Naive thymus-derived CD4-positive, alpha-beta T cell (primary cell): ENCODE data around the gene CYGB. TPM values are rescaled to one million over a fixed set of nuclear protein-coding genes. Genes with fewer than 3 reads are reported as not detected.

ENCODE experiments used
- ATAC-seq: fragments of 150-1000 bp; cut with Tn5 transposase; 2 replicates; pipeline ENCODE4 v1.10.0; 2021; ENCODE audit warnings: mild to moderate bottlenecking, moderate library complexity
- CTCF ChIA-PET: fragments of 350-600 bp; sonication (Branson Sonifier 250); formaldehyde crosslinking; loops from one replicate; lab custom pipeline; 2021; ENCODE audit warnings: antibody characterized with exemption; lab: Charles Lee
- POLR2A ChIA-PET: fragments of 350-600 bp; sonication (Branson Sonifier 250); formaldehyde crosslinking; loops from one replicate; lab custom pipeline; 2021; ENCODE audit warnings: antibody characterized with exemption, inconsistent platforms; lab: Charles Lee
- DNase-seq, 9 donors: peaks; one replicate each; pipeline versions ENCODE4 v3.0.0 to v3.0.0-alpha.2; 2020 to 2022; ENCODE audit warnings: mixed read lengths in 1 of 9
- H3K27ac ChIP-seq: one replicate; pipeline ENCODE4 v1.7.0; 2013; ENCODE audit warnings: mild to moderate bottlenecking, low read depth, low read length, moderate library complexity
- H3K27me3 ChIP-seq, 2 donors: one replicate each; pipeline ENCODE4 v1.7.0; 2013; ENCODE audit warnings: low read length in 2 of 2, mild to moderate bottlenecking in 2 of 2, moderate library complexity in 2 of 2; ENCODE audit not compliant: control insufficient read depth in 2 of 2, insufficient read depth in 2 of 2
- H3K36me3 ChIP-seq, 3 experiments: 1 replicate in 2 of 3; 2 replicates in 1 of 3; pipeline ENCODE4 v1.7.0; 2013; ENCODE audit warnings: low read length in 3 of 3, mild to moderate bottlenecking in 3 of 3, moderate library complexity in 1 of 3; ENCODE audit not compliant: insufficient read depth in 3 of 3, control insufficient read depth in 2 of 3
- H3K4me1 ChIP-seq, 2 donors: one replicate each; pipeline ENCODE4 v1.7.0; 2013; ENCODE audit warnings: low read length in 2 of 2, mild to moderate bottlenecking in 2 of 2, moderate library complexity in 1 of 2; ENCODE audit not compliant: control insufficient read depth in 2 of 2, insufficient read depth in 2 of 2
- H3K4me3 ChIP-seq: 2 replicates; pipeline ENCODE4 v1.7.0; 2013; ENCODE audit warnings: mild to moderate bottlenecking, low read length
- H3K9me3 ChIP-seq, 3 experiments: 1 replicate in 2 of 3; 2 replicates in 1 of 3; pipeline ENCODE4 v1.7.0; 2013; ENCODE audit warnings: low read length in 3 of 3; ENCODE audit not compliant: control insufficient read depth in 2 of 3
- H3K27ac Mint-ChIP-seq, 9 donors: one replicate each; pipeline ENCODE4 v1.8.0; 2020 to 2022; ENCODE audit warnings: mixed read lengths in 9 of 9, mild to moderate bottlenecking in 8 of 9, moderate library complexity in 5 of 9, inconsistent platforms in 2 of 9
- H3K27me3 Mint-ChIP-seq, 5 donors: one replicate each; pipeline ENCODE4 v1.8.0; 2021 to 2022; ENCODE audit warnings: mixed read lengths in 5 of 5, mild to moderate bottlenecking in 1 of 5
- H3K36me3 Mint-ChIP-seq, 5 donors: one replicate each; pipeline ENCODE4 v1.8.0; 2020 to 2022; ENCODE audit warnings: mixed read lengths in 5 of 5, mild to moderate bottlenecking in 3 of 5, inconsistent platforms in 1 of 5
- H3K4me1 Mint-ChIP-seq, 7 donors: one replicate each; pipeline ENCODE4 v1.8.0; 2020 to 2022; ENCODE audit warnings: mixed read lengths in 7 of 7, mild to moderate bottlenecking in 3 of 7, inconsistent platforms in 1 of 7
- H3K4me3 Mint-ChIP-seq, 10 donors: one replicate each; pipeline ENCODE4 v1.8.0; 2020 to 2022; ENCODE audit warnings: mild to moderate bottlenecking in 10 of 10, mixed read lengths in 10 of 10, moderate library complexity in 6 of 10, inconsistent platforms in 2 of 10
- H3K9me3 Mint-ChIP-seq, 11 donors: one replicate each; pipeline ENCODE4 v1.8.0; 2020 to 2022; ENCODE audit warnings: mixed read lengths in 11 of 11, mild to moderate bottlenecking in 4 of 11, inconsistent platforms in 1 of 11, moderate library complexity in 1 of 11
- intact Hi-C, 2 donors: fragments of 100-400 bp; cut with micrococcal nuclease; formaldehyde crosslinking; loops; one replicate each; pipeline ENCODE4 v1.15.1; 2023
- polyA plus RNA-seq, 2 donors: library from polyadenylated mRNA; unstranded; fragments of 300-500 nt; fragmentation: Illumina TruSeq; gene quantifications; one replicate each; pipeline ENCODE4 v1.2.3, GENCODE V29; 2021
- total RNA-seq, 6 experiments: library from RNA in 5 of 6; stranded (reverse) in 5 of 6; gene quantifications; 1 replicate in 5 of 6; 2 replicates in 1 of 6; pipeline ENCODE4 v1.2.3 and lab custom pipeline; 2021 to 2026

The CYGB gene
- total and polyA plus RNA-seq, 7 experiments from 2014 or later, result 0.33 to 0.35 TPM; not detected in 5

DNA sequence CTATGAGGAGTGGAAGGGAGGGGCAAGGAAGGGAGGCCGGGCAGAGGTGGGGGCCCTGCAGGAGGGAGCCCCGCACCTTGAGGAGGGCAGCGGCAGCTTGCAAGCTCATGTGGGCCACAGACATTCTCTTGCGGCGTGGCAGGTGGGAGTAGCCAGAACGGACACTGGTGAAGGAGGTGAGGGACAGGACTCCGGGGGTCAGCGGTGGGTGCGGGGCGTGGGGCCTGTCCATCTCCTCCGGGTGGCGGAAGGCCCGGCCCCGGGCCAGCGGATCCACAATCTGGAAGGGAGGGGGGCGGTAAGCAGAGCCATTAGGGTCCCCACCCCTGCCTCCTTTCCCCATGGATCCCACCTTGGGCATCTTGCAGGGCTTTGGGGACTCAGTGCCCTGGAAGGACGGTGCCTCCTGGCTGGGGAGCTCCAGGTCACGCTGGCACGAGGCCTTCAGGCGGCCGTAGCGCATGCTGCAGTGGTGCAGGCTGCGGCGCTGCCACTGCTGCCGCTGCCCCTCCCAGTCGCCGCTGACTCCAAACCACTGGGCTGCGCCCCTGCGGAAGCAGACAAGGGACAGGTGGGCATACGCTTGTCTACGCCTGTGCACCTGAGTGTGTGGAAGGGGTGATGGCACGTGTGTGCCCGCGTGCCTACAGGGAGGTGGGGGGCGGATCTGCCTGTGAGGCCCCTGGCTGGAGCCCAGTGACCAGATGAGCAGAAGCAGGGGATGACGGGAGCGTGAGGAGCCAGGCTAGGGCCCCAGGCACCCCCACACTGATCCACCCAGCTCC lies 58.6 kb downstream of the CYGB start:
- Mint-ChIP-seq H3K4me1 (peaks cover 0 to 17% (median 0%) of the 10 kb centered on the region in 7 donors), H3K27me3 (no peaks in the 10 kb centered on the region), H3K9me3 (no peaks in the 10 kb centered on the region), H3K4me3 (no peak overlapping the region), H3K36me3 (peaks cover 0 to 19% (median 7%) of the 10 kb centered on the region in 5 donors), H3K27ac (no peak overlapping the region)
- peaks cover 0 to 17% (median 0%) of the 10 kb centered on the region in 3 experiments for H3K36me3 ChIP-seq
- H3K4me3 ChIP-seq, result no peak overlapping the region
- no peak for ATAC-seq
- CTCF ChIA-PET, result no interaction called here
- no peak for DNase-seq
- POLR2A ChIA-PET, result interaction anchor here (1.5 kb wide), 1 partner anchor 13 kb away, joined by 5 read pairs; no protein-coding TSS in a partner anchor
- H3K27ac ChIP-seq, result no peak overlapping the region
- H3K4me1 ChIP-seq, result no peaks in the 10 kb centered on the region
- no peaks in the 10 kb centered on the region for H3K9me3 ChIP-seq
- no peaks in the 10 kb centered on the region for H3K27me3 ChIP-seq
- intact Hi-C loops, result no loop called here

DNA sequence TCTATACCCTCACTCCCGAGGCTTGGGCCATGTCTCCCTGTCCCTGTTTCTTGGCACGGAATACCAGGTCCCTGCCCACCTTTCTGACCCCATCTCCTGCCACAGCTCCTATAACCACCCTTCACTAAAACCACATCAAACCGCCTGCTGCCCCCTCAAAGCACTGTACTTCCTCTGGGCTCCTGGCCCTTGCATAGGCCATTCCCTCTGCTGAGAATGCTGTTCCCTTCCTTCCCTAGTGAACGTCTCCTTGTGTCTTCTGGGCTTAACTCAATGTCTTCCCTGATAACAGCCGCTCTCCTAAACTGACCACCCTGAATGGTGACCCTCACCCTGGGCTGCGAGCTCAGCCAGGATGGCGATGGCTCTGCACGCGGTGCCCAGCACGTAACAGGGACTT lies 59.4 kb downstream of the CYGB start:
- Histone ChIP-seq H3K9me3 (no peaks in the 10 kb centered on the region), H3K27me3 (no peaks in the 10 kb centered on the region), H3K36me3 (peaks cover 0 to 25% (median 3%) of the 10 kb centered on the region in 3 experiments), H3K4me3 (no peak overlapping the region), H3K27ac (no peak overlapping the region), H3K4me1 (no peaks in the 10 kb centered on the region)
- no peaks in the 10 kb centered on the region for H3K27me3 Mint-ChIP-seq
- DNase-seq (no peak), ATAC-seq (no peak)
- intact Hi-C loops, result no loop called here
- H3K36me3 Mint-ChIP-seq, result peaks cover 0 to 19% (median 7%) of the 10 kb centered on the region in 5 donors
- POLR2A ChIA-PET, result no interaction called here
- H3K27ac Mint-ChIP-seq, result no peak overlapping the region
- peaks cover 0 to 12% (median 0%) of the 10 kb centered on the region in 7 donors for H3K4me1 Mint-ChIP-seq
- no peak overlapping the region for H3K4me3 Mint-ChIP-seq
- CTCF ChIA-PET, result interaction anchor here (2.9 kb wide), 1 partner anchor 11 kb away, joined by 8 read pairs; the partner anchor contains the start of gene AANAT
- H3K9me3 Mint-ChIP-seq, result no peaks in the 10 kb centered on the region

DNA sequence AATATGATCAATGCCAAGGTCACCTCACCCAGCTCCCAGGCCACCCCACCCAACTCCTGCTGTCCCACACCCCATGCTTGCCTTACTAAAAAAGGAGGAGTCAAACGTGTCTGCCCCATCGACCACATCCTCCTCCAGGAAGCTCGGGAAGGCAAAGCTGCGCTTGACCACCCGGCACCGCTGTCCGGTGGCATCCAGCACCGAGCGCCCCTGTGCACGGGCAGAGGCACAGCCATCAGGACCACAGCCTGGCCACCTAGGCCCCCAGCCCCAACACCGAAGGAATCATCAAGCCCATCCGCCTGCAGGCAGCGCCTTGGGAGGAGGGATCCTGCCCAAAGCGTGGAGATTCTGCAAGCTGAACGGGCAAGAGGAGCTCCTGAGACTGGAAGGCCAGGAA lies 59.9 kb downstream of the CYGB start:
- CTCF ChIA-PET, result interaction anchor here (2.9 kb wide), 1 partner anchor 11 kb away, joined by 8 read pairs; the partner anchor contains the start of gene AANAT
- H3K36me3 ChIP-seq, result peaks cover 0 to 31% (median 3%) of the 10 kb centered on the region in 3 experiments
- no peaks in the 10 kb centered on the region for H3K9me3 Mint-ChIP-seq
- H3K27ac Mint-ChIP-seq, result no peak overlapping the region
- H3K4me1 ChIP-seq, result no peaks in the 10 kb centered on the region
- ATAC-seq (no peak), DNase-seq (no peak)
- H3K4me1 Mint-ChIP-seq, result peaks cover 0 to 10% (median 0%) of the 10 kb centered on the region in 7 donors
- no peaks in the 10 kb centered on the region for H3K9me3 ChIP-seq
- H3K36me3 Mint-ChIP-seq, result peaks cover 0 to 19% (median 7%) of the 10 kb centered on the region in 5 donors
- no peaks in the 10 kb centered on the region for H3K27me3 ChIP-seq
- H3K4me3 ChIP-seq, result no peak overlapping the region
- intact Hi-C loops, result no loop called here
- H3K27me3 Mint-ChIP-seq, result no peaks in the 10 kb centered on the region
- POLR2A ChIA-PET, result no interaction called here
- no peak overlapping the region for H3K27ac ChIP-seq
- no peak overlapping the region for H3K4me3 Mint-ChIP-seq

Other genes starting within 250 kb of the CYGB start
- gene QRICH2, start 229.4 kb downstream of the CYGB start, total RNA-seq, result 1 to 10 TPM; 2.1 to 6.8 (median 4.0) TPM
- gene QRICH2, start 229.4 kb downstream of the CYGB start, polyA plus RNA-seq, result under 1 TPM; 0.09 to 0.71 TPM
- 10 to 100 TPM; 19.6 to 55.9 (median 45.8) TPM for gene PRPSAP1, start 183.8 kb downstream of the CYGB start, total RNA-seq
- gene PRPSAP1, start 183.8 kb downstream of the CYGB start, polyA plus RNA-seq, result 10 to 100 TPM; 53.3 to 59.1 TPM
- gene SPHK1, start 153.1 kb downstream of the CYGB start, total RNA-seq, result 10 to 100 TPM in 1 of 5 experiments, 1 to 10 TPM in 2, under 1 TPM in 2; 0.43 to 14.1 (median 1.9) TPM
- under 1 TPM; 0.45 to 0.46 TPM for gene SPHK1, start 153.1 kb downstream of the CYGB start, polyA plus RNA-seq
- gene UBE2O, start 84.6 kb downstream of the CYGB start, total RNA-seq, result 10 to 100 TPM; 32.6 to 50.8 (median 41.6) TPM
- gene UBE2O, start 84.6 kb downstream of the CYGB start, polyA plus RNA-seq, result 10 to 100 TPM in 1 of 2 donors, 1 to 10 TPM in 1; 8.7 to 15.4 TPM
- not detected for gene AANAT, start 70.1 kb downstream of the CYGB start, total RNA-seq
- not detected for gene AANAT, start 70.1 kb downstream of the CYGB start, polyA plus RNA-seq
- 100 to 1,000 TPM in 1 of 5 experiments, 10 to 100 TPM in 4; 31.1 to 119 (median 35.4) TPM for gene RHBDF2, start 36.3 kb downstream of the CYGB start, total RNA-seq
- 1 to 10 TPM; 2.9 to 7.5 TPM for gene RHBDF2, start 36.3 kb downstream of the CYGB start, polyA plus RNA-seq
- gene PRCD, start 2.3 kb upstream of the CYGB start, total RNA-seq, result not detected
- 1 to 10 TPM in 1 of 2 donors, not detected in 1; 1.3 TPM for gene PRCD, start 2.3 kb upstream of the CYGB start, polyA plus RNA-seq
- 1 to 10 TPM in 1 of 5 experiments, under 1 TPM in 2, not detected in 2; 0.48 to 7.5 (median 0.58) TPM for gene ST6GALNAC2, start 48.2 kb upstream of the CYGB start, total RNA-seq
- gene ST6GALNAC2, start 48.2 kb upstream of the CYGB start, polyA plus RNA-seq, result not detected
- gene ST6GALNAC1, start 106.0 kb upstream of the CYGB start, total RNA-seq, result 1 to 10 TPM; 1.4 to 5.8 (median 2.0) TPM
- 10 to 100 TPM; 10.3 to 20.7 TPM for gene ST6GALNAC1, start 106.0 kb upstream of the CYGB start, polyA plus RNA-seq
- gene MXRA7, start 173.3 kb upstream of the CYGB start, total RNA-seq, result 1 to 10 TPM; 2.1 to 7.5 (median 2.8) TPM
- gene MXRA7, start 173.3 kb upstream of the CYGB start, polyA plus RNA-seq, result 1 to 10 TPM; 1.8 to 2.7 TPM
- gene JMJD6, start 188.9 kb upstream of the CYGB start, total RNA-seq, result 100 to 1,000 TPM in 2 of 5 experiments, 10 to 100 TPM in 3; 39.9 to 132 (median 58.3) TPM
- gene JMJD6, start 188.9 kb upstream of the CYGB start, polyA plus RNA-seq, result 10 to 100 TPM; 18.5 to 44.3 TPM
- 10 to 100 TPM; 39.6 to 74.0 (median 44.2) TPM for gene METTL23, start 189.1 kb upstream of the CYGB start, total RNA-seq
- gene METTL23, start 189.1 kb upstream of the CYGB start, polyA plus RNA-seq, result 100 to 1,000 TPM; 147 to 152 TPM
- gene SRSF2, start 199.6 kb upstream of the CYGB start, total RNA-seq, result 100 to 1,000 TPM; 327 to 363 (median 351) TPM
- gene SRSF2, start 199.6 kb upstream of the CYGB start, polyA plus RNA-seq, result 100 to 1,000 TPM; 104 to 126 TPM
- gene MFSD11, start 200.4 kb upstream of the CYGB start, total RNA-seq, result 10 to 100 TPM; 24.4 to 33.7 (median 32.0) TPM
- 10 to 100 TPM; 17.3 to 25.4 TPM for gene MFSD11, start 200.4 kb upstream of the CYGB start, polyA plus RNA-seq